DMS79 treated with DMSO at 0.1 percent for 48 hours (cell line): ENCODE results near the gene COPS6.

Experiments
- DNase-seq: peaks from one replicate; lab custom pipeline; 2025; lab: John Stamatoyannopoulos, UW

Gene COPS6

GRCh38 chr7:100102950-100103840 lies 14.4 kb downstream of the COPS6 start:
- no peak for DNase-seq

GRCh38 chr7:100105534-100105933 lies 16.8 kb downstream of the COPS6 start:
- DNase-seq: no peak

- no peak for DNase-seq
Measured at GRCh38 chr7:100106633-100107032, 17.9 kb downstream of the COPS6 start.

- DNase-seq: no peak
Measured at GRCh38 chr7:100107125-100107737, 18.5 kb downstream of the COPS6 start.

GRCh38 chr7:100107890-100108289 lies 19.1 kb downstream of the COPS6 start:
- DNase-seq: no peak

- DNase-seq: no peak
Measured at GRCh38 chr7:100109521-100110163, 20.9 kb downstream of the COPS6 start.

GRCh38 chr7:100111156-100111555 lies 22.4 kb downstream of the COPS6 start:
- DNase-seq: no peak

- DNase-seq: no peak
Measured at GRCh38 chr7:100111914-100112313, 23.1 kb downstream of the COPS6 start.

GRCh38 chr7:100115026-100115425 lies 26.3 kb downstream of the COPS6 start:
- no peak for DNase-seq

GRCh38 chr7:100118388-100119071 lies 29.8 kb downstream of the COPS6 start:
- no peak for DNase-seq

GRCh38 chr7:100119072-100119969 lies 30.6 kb downstream of the COPS6 start, which contains the start of the genes CNPY4 and TAF6:
Gene CNPY4 (plus strand): TSS chr7:100119634. CDS start chr7:100119745, 111 bp downstream.
Gene TAF6 (minus strand): TSS chr7:100119358. CDS start chr7:100114209, 5,149 bp downstream.
- peak; percentile 91 for DNase-seq

GRCh38 chr7:100119970-100120732 lies 31.4 kb downstream of the COPS6 start:
- peak; percentile 69 for DNase-seq

GRCh38 chr7:100120733-100121036 lies 31.9 kb downstream of the COPS6 start:
- no peak for DNase-seq

GRCh38 chr7:100122067-100122466 lies 33.3 kb downstream of the COPS6 start:
- DNase-seq: peak; percentile 43

- DNase-seq: no peak
Measured at GRCh38 chr7:100122568-100122967, 33.8 kb downstream of the COPS6 start.

GRCh38 chr7:100124301-100125230 lies 35.8 kb downstream of the COPS6 start:
- DNase-seq: no peak

GRCh38 chr7:100126239-100126930 lies 37.6 kb downstream of the COPS6 start:
- DNase-seq: no peak
